Duodenal mucosa (tissue), 2 donors: ENCODE results near the gene CH25H.
"Not testable (repeated sequence)": the region's sequence is repeated elsewhere in the genome, so short reads cannot be mapped to it uniquely, and the experiment has no call there.

Experiments used
- H3K27ac ChIP-seq: one replicate; pipeline ENCODE4 v1.7.0; 2013; ENCODE audit warnings: low read depth, low read length
- H3K27me3 ChIP-seq, 2 donors: one replicate each; pipeline ENCODE4 v1.7.0; 2013; ENCODE audit warnings: low read length in 2 of 2, control low read depth in 1 of 2; ENCODE audit not compliant: insufficient read depth in 2 of 2, control insufficient read depth in 1 of 2
- H3K36me3 ChIP-seq, 2 donors: one replicate each; pipeline ENCODE4 v1.7.0; 2013; ENCODE audit warnings: low read length in 2 of 2, control low read depth in 1 of 2; ENCODE audit not compliant: insufficient read depth in 2 of 2, control insufficient read depth in 1 of 2
- H3K4me1 ChIP-seq, 2 donors: one replicate each; pipeline ENCODE4 v1.7.0; 2013; ENCODE audit warnings: low read length in 2 of 2, control low read depth in 1 of 2; ENCODE audit not compliant: insufficient read depth in 2 of 2, control insufficient read depth in 1 of 2
- H3K4me3 ChIP-seq, 2 donors: one replicate each; pipeline ENCODE4 v1.7.0; 2013; ENCODE audit warnings: low read length in 2 of 2, low read depth in 1 of 2
- H3K9ac ChIP-seq, 2 donors: one replicate each; pipeline ENCODE4 v1.7.0; 2013; ENCODE audit warnings: low read length in 2 of 2, low read depth in 1 of 2
- H3K9me3 ChIP-seq, 2 donors: one replicate each; pipeline ENCODE4 v1.7.0; 2013; ENCODE audit warnings: low read length in 2 of 2, control low read depth in 1 of 2; ENCODE audit not compliant: control insufficient read depth in 1 of 2

Gene CH25H

DNA sequence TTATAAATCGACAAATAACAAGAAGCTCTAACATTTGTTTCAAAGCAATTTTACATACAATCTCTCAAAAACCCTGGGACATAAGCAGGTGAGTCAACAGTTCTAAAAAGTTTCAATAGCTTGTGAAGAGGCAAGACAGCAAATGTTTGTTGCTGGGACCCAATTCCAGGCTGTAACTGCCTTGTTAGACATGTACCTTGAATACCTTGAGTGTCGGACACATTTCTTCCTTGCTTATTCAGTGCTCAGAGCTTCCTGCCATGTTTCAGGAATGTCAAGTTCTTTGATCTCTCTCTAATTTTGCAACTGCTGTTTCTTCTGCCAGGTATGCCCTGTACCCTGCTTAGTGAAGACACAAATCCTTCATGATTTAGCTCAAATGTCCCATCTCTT lies 5.1 kb downstream of the CH25H start:
- H3K4me1 ChIP-seq, result peaks cover 8% of the 10 kb centered on the region in 2 donors
- H3K9me3 ChIP-seq, result no peaks in the 10 kb centered on the region
- peaks cover 30 to 50% of the 10 kb centered on the region in 2 donors for H3K27me3 ChIP-seq
- H3K27ac ChIP-seq, result no peak overlapping the region
- no peak overlapping the region for H3K4me3 ChIP-seq
- no peaks in the 10 kb centered on the region for H3K36me3 ChIP-seq
- H3K9ac ChIP-seq, result no peak overlapping the region

DNA sequence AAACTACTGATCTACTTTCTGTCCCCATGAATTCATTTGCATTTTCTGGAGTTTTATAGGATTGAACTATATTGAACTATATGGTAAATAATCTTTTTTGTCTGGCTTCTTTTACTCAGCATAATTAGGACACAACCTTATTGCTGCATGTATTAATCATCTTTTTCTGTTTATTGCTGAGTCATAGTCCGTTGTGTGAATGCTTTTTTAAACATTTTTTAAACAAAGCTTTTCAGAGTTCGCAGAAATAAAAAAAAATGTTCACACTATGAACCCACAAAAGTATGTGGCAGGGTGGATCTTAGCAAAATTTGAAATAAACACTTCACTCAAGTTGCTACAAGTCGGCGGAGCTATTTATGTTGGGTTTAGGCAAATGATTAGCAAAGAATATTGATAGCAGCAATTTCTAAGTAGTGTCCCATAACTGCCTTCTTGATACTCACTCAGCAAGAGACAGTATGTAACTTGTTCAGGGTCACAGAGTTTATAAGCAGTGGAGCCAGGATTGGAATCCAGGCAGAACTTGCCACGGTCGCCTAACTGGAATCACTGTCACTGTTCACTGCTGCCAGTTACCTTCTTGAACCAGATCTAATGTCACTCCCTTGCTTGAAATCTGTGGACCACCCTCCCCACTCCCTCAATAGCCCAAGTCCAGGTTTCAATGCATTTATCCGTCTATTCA lies 5.6 kb downstream of the CH25H start:
- no peaks in the 10 kb centered on the region for H3K9me3 ChIP-seq
- H3K4me3 ChIP-seq, result no peak overlapping the region
- peaks cover 24 to 44% of the 10 kb centered on the region in 2 donors for H3K27me3 ChIP-seq
- peaks cover 2 to 3% of the 10 kb centered on the region in 2 donors for H3K4me1 ChIP-seq
- H3K27ac ChIP-seq, result no peak overlapping the region
- H3K9ac ChIP-seq, result no peak overlapping the region
- H3K36me3 ChIP-seq, result no peaks in the 10 kb centered on the region

DNA sequence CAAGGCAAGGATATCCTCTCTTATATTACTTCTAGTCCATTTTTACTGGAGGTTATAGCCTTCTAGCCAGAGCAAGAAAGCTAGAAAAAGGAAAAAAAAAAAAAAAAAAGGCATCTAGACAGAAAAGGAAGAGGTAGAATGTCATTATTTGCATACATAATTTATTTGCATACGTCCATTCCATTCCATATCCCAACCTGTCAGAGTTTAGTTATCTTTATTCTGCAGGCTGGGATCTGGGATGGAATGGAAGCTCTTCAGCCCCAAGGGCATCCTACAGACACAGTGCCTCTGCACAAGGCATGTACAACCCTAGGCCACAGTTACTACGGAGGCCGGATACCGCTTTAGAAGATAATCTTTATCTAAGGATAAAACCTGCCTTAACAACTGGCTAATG lies 9.6 kb downstream of the CH25H start:
- Histone ChIP-seq H3K9me3 (no peaks in the 10 kb centered on the region), H3K4me3 (no peak overlapping the region), H3K9ac (no peak overlapping the region), H3K27ac (no peak overlapping the region), H3K4me1 (no peaks in the 10 kb centered on the region), H3K36me3 (no peaks in the 10 kb centered on the region), H3K27me3 (peaks cover 0 to 12% of the 10 kb centered on the region in 2 donors)

DNA sequence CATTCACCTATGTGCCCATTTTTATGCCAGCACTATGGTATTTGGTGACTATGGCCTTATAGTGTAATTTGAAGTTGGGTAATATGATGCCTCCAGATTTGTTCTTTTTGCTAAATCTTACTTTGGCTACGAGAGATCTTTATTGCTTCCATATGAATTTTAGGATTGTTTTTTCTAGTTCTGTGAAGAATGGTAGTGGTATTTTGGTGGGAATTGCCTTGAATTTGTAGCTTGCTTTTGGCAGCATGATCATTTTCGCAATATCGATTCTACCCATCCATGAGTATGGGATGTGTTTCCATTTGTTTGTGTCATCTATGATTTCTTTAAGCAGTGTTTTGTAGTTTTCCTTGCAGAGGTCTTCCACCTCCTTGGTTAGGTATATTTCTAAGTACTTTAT lies 15.8 kb downstream of the CH25H start:
- H3K27ac ChIP-seq, H3K9me3 ChIP-seq, H3K36me3 ChIP-seq, H3K4me1 ChIP-seq, H3K4me3 ChIP-seq, H3K27me3 ChIP-seq, H3K9ac ChIP-seq: not testable (repeated sequence)

DNA sequence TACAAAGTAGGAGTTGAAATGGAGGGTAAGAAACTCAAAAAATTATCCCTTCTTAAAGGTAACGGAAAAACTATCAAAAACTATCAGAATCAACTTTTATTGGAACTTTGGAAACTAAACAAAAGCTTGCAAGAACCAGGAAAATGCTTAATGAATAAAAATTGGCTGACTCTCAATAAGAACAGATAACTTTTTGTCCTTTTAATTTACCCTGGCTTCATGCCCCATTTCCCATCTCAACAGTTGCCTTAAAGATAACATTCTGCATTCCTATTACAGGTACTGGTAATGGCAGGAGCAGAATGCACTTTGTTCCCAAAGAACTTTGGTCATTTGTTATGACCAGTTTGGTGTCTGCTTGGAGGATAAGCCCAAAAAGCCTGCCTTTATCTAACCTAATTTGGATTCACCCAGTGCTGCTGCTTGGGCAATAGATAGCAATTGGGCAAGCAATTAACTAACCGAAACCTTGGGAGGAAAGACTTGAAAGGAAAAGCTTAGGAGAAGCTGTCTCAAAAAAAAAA lies 17.8 kb downstream of the CH25H start:
- no peak overlapping the region for H3K4me3 ChIP-seq
- H3K36me3 ChIP-seq, result no peaks in the 10 kb centered on the region
- peaks cover 3 to 17% of the 10 kb centered on the region in 2 donors for H3K4me1 ChIP-seq
- no peaks in the 10 kb centered on the region for H3K27me3 ChIP-seq
- no peak overlapping the region for H3K9ac ChIP-seq
- no peak overlapping the region for H3K27ac ChIP-seq
- H3K9me3 ChIP-seq, result no peaks in the 10 kb centered on the region

DNA sequence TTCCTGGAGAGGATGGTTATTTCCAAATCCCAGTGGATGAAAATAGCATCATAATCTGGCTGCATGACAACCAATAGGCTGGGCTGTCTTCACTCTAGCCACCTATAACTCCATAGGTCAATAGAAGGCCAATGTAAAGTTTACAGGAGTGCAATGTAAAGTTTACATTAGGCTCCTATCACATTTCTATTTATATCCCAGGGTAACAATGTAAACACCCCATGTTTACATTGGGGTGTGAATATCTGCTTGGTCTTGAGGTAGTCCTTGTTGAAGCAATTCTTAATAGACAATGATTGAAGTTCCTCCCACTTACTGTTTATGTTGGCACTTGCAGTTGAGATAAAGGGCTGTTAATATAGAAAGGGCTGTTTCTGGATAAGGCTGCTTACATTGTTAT lies 21.5 kb downstream of the CH25H start:
- no peak overlapping the region for H3K27ac ChIP-seq
- no peak overlapping the region for H3K9ac ChIP-seq
- H3K4me1 ChIP-seq, result peaks cover 3 to 17% of the 10 kb centered on the region in 2 donors

DNA sequence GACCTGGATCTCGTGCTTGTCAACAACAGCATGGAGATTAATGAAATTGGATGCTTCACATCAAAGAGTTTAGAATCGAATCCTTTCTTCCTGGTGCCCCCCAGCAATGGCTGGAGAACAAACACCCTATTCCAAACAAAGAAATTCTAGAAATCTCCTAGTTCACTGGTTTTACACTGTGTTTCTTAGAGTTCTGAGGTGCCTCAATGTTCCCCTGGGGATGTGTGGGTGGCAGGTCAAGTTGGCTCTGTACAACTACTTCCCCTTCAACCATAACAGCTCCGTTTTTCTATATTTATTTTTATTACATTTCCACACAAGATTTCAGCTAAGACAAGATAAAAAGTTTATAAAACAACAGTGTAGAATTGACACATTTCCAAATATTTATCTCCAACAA lies 22.5 kb downstream of the CH25H start:
- H3K4me3 ChIP-seq, result no peak overlapping the region

More for the DNA sequence above, 21.5 kb downstream of the CH25H start:
- Histone ChIP-seq H3K4me3 (no peak overlapping the region), H3K36me3 (no peaks in the 10 kb centered on the region), H3K9me3 (peaks cover 0 to under 1% of the 10 kb centered on the region in 2 donors), H3K27me3 (peaks cover 0 to 6% of the 10 kb centered on the region in 2 donors)

DNA sequence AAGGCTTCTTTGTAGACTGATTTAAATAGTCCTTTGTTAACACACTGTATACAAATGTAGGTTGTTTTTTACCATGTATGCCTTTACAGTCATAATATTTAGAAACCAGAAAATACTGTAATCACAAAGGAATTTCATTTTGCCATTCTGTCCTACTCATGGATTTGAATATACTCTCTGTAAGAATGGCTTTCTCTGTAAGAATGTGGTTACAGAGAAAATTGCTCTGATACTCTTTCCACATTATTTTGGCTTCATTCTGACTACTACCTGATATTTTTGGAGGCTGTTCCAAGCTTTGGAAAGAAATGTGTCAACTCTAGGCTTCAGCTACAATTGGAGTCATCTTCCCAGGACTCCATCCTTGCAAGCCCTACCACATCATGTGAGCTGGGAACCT lies 23.5 kb downstream of the CH25H start:
- no peak overlapping the region for H3K4me3 ChIP-seq
- H3K9ac ChIP-seq, result no peak overlapping the region
- H3K4me1 ChIP-seq, result peaks cover 0 to 17% of the 10 kb centered on the region in 2 donors
- H3K9me3 ChIP-seq, result peaks cover 0 to 3% of the 10 kb centered on the region in 2 donors
- H3K36me3 ChIP-seq, result no peaks in the 10 kb centered on the region
- no peak overlapping the region for H3K27ac ChIP-seq
- H3K27me3 ChIP-seq, result peaks cover 0 to 6% of the 10 kb centered on the region in 2 donors

More for the DNA sequence above, 22.5 kb downstream of the CH25H start:
- H3K4me1 ChIP-seq, result peaks cover 3 to 17% of the 10 kb centered on the region in 2 donors
- no peak overlapping the region for H3K27ac ChIP-seq
- peaks cover 0 to 3% of the 10 kb centered on the region in 2 donors for H3K9me3 ChIP-seq
- H3K36me3 ChIP-seq, result no peaks in the 10 kb centered on the region
- no peak overlapping the region for H3K9ac ChIP-seq
- peaks cover 0 to 6% of the 10 kb centered on the region in 2 donors for H3K27me3 ChIP-seq

DNA sequence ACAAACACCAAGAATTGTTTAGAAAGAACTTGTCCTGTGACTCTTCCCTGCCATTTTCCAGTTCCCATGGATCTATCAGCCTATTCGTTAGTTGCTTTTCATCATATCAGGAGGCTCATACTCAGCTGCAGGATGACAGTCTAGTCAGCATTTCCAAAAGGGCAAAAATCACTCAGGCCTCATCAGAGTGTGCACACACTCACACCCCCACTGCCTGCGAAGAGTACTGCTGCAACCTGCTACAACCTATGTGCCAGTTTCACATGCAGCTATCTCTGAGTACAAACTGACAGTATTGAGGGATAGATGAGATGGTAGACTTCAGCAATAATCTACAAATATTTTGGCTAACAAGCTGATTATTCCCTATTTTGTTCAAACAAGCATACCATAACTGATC lies 24.2 kb downstream of the CH25H start:
- Histone ChIP-seq H3K27ac (no peak overlapping the region), H3K36me3 (no peaks in the 10 kb centered on the region), H3K4me1 (peaks cover 0 to 17% of the 10 kb centered on the region in 2 donors), H3K27me3 (peaks cover 0 to 6% of the 10 kb centered on the region in 2 donors), H3K9me3 (peaks cover 0 to 3% of the 10 kb centered on the region in 2 donors), H3K9ac (no peak overlapping the region), H3K4me3 (no peak overlapping the region)

DNA sequence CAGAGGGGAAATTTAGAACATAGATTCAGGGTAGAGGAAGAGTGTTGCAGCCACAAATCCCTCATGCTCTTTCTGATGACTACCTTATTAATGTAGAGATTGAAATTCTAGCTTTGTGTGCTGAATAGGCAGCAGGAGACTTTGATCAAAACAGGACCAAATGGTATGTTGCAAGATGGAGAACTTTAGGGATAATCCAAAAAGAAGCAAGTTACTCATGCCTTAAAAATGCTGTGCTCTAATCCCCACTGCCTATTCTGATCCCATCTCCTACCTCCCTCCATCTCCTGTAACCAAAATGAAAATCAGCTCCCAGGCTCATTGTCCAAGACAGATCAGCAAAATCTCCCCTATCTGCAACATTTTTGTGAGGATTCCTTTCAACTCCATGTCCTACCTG lies 31.3 kb downstream of the CH25H start:
- Histone ChIP-seq H3K9ac (no peak overlapping the region), H3K4me3 (no peak overlapping the region), H3K27ac (no peak overlapping the region), H3K27me3 (peaks cover 0 to 10% of the 10 kb centered on the region in 2 donors), H3K36me3 (no peaks in the 10 kb centered on the region), H3K9me3 (peaks cover 0 to 3% of the 10 kb centered on the region in 2 donors), H3K4me1 (no peaks in the 10 kb centered on the region)
